GM12878 (cell line): ENCODE results near the gene PLXNA4. TPM values are rescaled to one million over a fixed set of nuclear protein-coding genes. Genes with fewer than 3 reads are reported as not detected.

Source experiments
- ATAC-seq: fragments of 200-7000 bp; cut with Tn5 transposase; 3 replicates; pipeline ENCODE4 v1.9.1; 2020; ENCODE audit warnings: mild to moderate bottlenecking, moderate library complexity
- BruUV-seq: library from RNA; stranded (reverse); fragments of 400-500 nt; replicated peaks from 2 replicates; lab custom pipeline; 2021; lab: Mats Ljungman, UMichigan
- CTCF ChIA-PET: fragments of 300-600 bp; sonication (Branson Sonifier 250); formaldehyde crosslinking; extraction: SDS; loops from one replicate; lab custom pipeline; 2021; ENCODE audit warnings: inconsistent platforms; lab: Yijun Ruan, JAX
- POLR2A ChIA-PET: fragments of 350-600 bp; formaldehyde crosslinking; extraction: SDS; loops from one replicate; lab custom pipeline; 2021; ENCODE audit warnings: inconsistent platforms; lab: Charles Lee
- RAD21 ChIA-PET: fragments of 300-600 bp; sonication (Branson Sonifier 250); formaldehyde crosslinking; loops from one replicate; lab custom pipeline; 2023; ENCODE audit warnings: antibody characterized with exemption; ENCODE audit not compliant: unreplicated experiment; lab: Charles Lee
- SMC1A ChIA-PET: fragments of 300-600 bp; sonication (Branson Sonifier 250); formaldehyde crosslinking; loops from one replicate; lab custom pipeline; 2023; ENCODE audit not compliant: unreplicated experiment, uncharacterized antibody; lab: Charles Lee
- DNase-seq: peaks from one replicate; pipeline ENCODE4 v3.0.0-alpha.2; 2011; ENCODE audit warnings: low read depth, low spot score
- FAIRE-seq: peaks from 3 replicates; lab custom pipeline; 2011; peaks lifted over from hg19 to GRCh38; lab: Jason Lieb, UNC
- H2AFZ ChIP-seq: 2 replicates; pipeline ENCODE4 v1.6.0; 2011; ENCODE audit warnings: low read depth, low read length, control low read depth; ENCODE audit not compliant: control insufficient read depth
- H3K27ac ChIP-seq: 2 replicates; pipeline ENCODE4 v1.5.1; 2011; ENCODE audit warnings: control low read depth; ENCODE audit not compliant: control insufficient read depth, insufficient read depth
- H3K27me3 ChIP-seq, 2 experiments: replicated peaks in 1 of 2; 2 replicates each; pipeline versions ENCODE4 v1.6.0 to v1.6.1; 2011; ENCODE audit warnings: low read length in 1 of 2; ENCODE audit not compliant: control insufficient read depth in 2 of 2, insufficient read depth in 2 of 2
- H3K36me3 ChIP-seq, 2 experiments: 2 replicates each; pipeline ENCODE4 v1.5.1; 2011; ENCODE audit warnings: low read length in 1 of 2; ENCODE audit not compliant: control insufficient read depth in 2 of 2, insufficient read depth in 2 of 2
- H3K4me1 ChIP-seq: 2 replicates; pipeline ENCODE4 v1.6.1; 2011; ENCODE audit warnings: mild to moderate bottlenecking, low read length, moderate library complexity, mixed read lengths; ENCODE audit not compliant: control insufficient read depth, insufficient read depth
- H3K4me2 ChIP-seq: 2 replicates; pipeline ENCODE4 v1.6.0; 2011; ENCODE audit warnings: control low read depth; ENCODE audit not compliant: control insufficient read depth, insufficient read depth
- H3K4me3 ChIP-seq: fragments of 200-600 bp; sonication (generic); 2 replicates; pipeline ENCODE4 v1.5.1; 2016
- H3K79me2 ChIP-seq: 2 replicates; pipeline ENCODE4 v1.6.0; 2011; ENCODE audit warnings: low read length; ENCODE audit not compliant: control insufficient read depth, insufficient read depth
- H3K9ac ChIP-seq: 2 replicates; pipeline ENCODE4 v1.8.0; 2011; ENCODE audit warnings: low read length, control low read depth, mixed read lengths; ENCODE audit not compliant: control insufficient read depth, insufficient read depth
- H3K9me3 ChIP-seq: replicated peaks from 3 replicates; pipeline ENCODE4 v1.5.1; 2011; ENCODE audit warnings: mild to moderate bottlenecking, low read length; ENCODE audit not compliant: control insufficient read depth, insufficient read depth
- H4K20me1 ChIP-seq: 2 replicates; pipeline ENCODE4 v1.6.0; 2011; ENCODE audit not compliant: control insufficient read depth, insufficient read depth
- CTCF ChIP-seq, 3 experiments: IDR thresholded peaks in 2 of 3; conservative IDR thresholded peaks in 1 of 3; 2 replicates each; pipeline ENCODE4 v1.5.1; 2011; ENCODE audit warnings: low read depth in 3 of 3, low read length in 3 of 3, mild to moderate bottlenecking in 3 of 3, control low read depth in 2 of 3, moderate library complexity in 2 of 3, inconsistent platforms in 1 of 3, mixed read lengths in 1 of 3; ENCODE audit not compliant: control insufficient read depth in 2 of 3, insufficient read depth in 1 of 3; ENCODE audit errors: extremely low read depth in 1 of 3
- TCF3 ChIP-seq: IDR thresholded peaks from 2 replicates; pipeline ENCODE4 v1.6.1; 2012; ENCODE audit warnings: low read depth, mild to moderate bottlenecking, low read length, borderline replicate concordance; ENCODE audit not compliant: insufficient read depth
- ZBTB33 ChIP-seq: fragments of 450-650 bp; IDR thresholded peaks from 2 replicates; pipeline ENCODE4 v1.6.1; 2017; ENCODE audit warnings: mild to moderate bottlenecking
- ZBTB40 ChIP-seq: fragments of 450-650 bp; IDR thresholded peaks from 2 replicates; pipeline ENCODE4 v1.6.1; 2016; ENCODE audit warnings: mild to moderate bottlenecking, moderate library complexity, borderline replicate concordance
- ZNF384 ChIP-seq: IDR thresholded peaks from 2 replicates; pipeline ENCODE4 v1.6.1; 2012; ENCODE audit warnings: low read depth, mild to moderate bottlenecking, low read length, improper control_type of control experiment, borderline replicate concordance
- WGBS: methylation state at CpG from one replicate; pipeline ENCODE4 v1.1.6; 2016; ENCODE audit warnings: low lambda C conversion rate; ENCODE audit not compliant: insufficient replicate concordance, insufficient coverage; ENCODE audit errors: missing lambda C conversion rate; 5-methylcytosine and 5-hydroxymethylcytosine counted together
- in situ Hi-C: fragments of 300-500 bp; cut with MboI; formaldehyde crosslinking; loops from 9 replicates; pipeline ENCODE4 v1.14.3; 2018; ENCODE audit warnings: mixed read lengths
- intact Hi-C: fragments of 100-400 bp; cut with micrococcal nuclease; formaldehyde crosslinking; loops from one replicate; pipeline ENCODE4 v1.14.2; 2022; ENCODE audit not compliant: unreplicated experiment
- polyA plus RNA-seq, 11 experiments: library from polyadenylated mRNA; depleted of rRNA in 4 of 11; unstranded in 6 of 11; stranded (reverse) in 5 of 11; fragments of >200 nt; fragmentation: Nextera tagmentation in 4 of 11; fragmentation: Illumina TruSeq in 1 of 11; extraction: Ambion mirVana in 4 of 11; extraction: Trizol in 1 of 11; gene quantifications; 1 replicate in 1 of 11; 2 replicates in 10 of 11; pipeline versions ENCODE4 v1.2.1 to v1.2.3, GENCODE V29; 2011 to 2016; ENCODE audit warnings: inconsistent platforms in 2 of 11, missing spikeins in 2 of 11, low read depth in 1 of 11
- total RNA-seq, 4 experiments: library from RNA; depleted of rRNA in 3 of 4; stranded (reverse); fragments of >200 nt in 3 of 4; fragmentation: Illumina TruSeq in 1 of 4; extraction: Trizol in 1 of 4; gene quantifications; 2 replicates each; pipeline versions ENCODE4 v1.2.1 to v1.2.3, GENCODE V29; 2013 to 2021

PLXNA4 gene
- total and polyA plus RNA-seq, 10 of the 15 experiments (the other 5 are each of a cell fraction or from before 2014, with no cell fraction given): 0.03 TPM; not detected in 9

- H4K20me1 ChIP-seq: no peaks in the 10 kb centered on the region
- CTCF ChIA-PET: no interaction called here
- RAD21 ChIA-PET: no interaction called here
- 34% methylated on average over 8 of the region's 8 CpGs for WGBS
- H3K79me2 ChIP-seq: no peaks in the 10 kb centered on the region
- no peak for ATAC-seq
- no peak overlapping the region for H3K9ac ChIP-seq
- TF ChIP-seq CTCF (IDR thresholded peaks at IDR 0.05 in 2 of 3, conservative IDR thresholded peaks at IDR 0.05 in 1 of 3; ENCODE audit: control insufficient read depth in 2 of 3, extremely low read depth in 1 of 3, insufficient read depth in 1 of 3, low read depth in 3 of 3, low read length in 3 of 3) (no peak), ZBTB33 (no peak), TCF3 (no peak), ZNF384 (no peak), ZBTB40 (no peak)
- TF ChIP-seq, all 136 proteins: peak for 0
- Histone ChIP-seq H3K36me3 (no peaks in the 10 kb centered on the region), H3K4me2 (no peak overlapping the region), H3K4me1 (no peaks in the 10 kb centered on the region), H3K9me3 (no peaks in the 10 kb centered on the region), H3K27me3 (no peaks in the 10 kb centered on the region; a peak in 1 of 4 replicates), H3K4me3 (no peak overlapping the region), H3K27ac (no peak overlapping the region), H2AFZ (no peak overlapping the region)
- BruUV-seq: no TSS peak
- DNase-seq (no peak), FAIRE-seq (no peak)
- intact Hi-C loops: no loop called here
- POLR2A ChIA-PET: no interaction called here
- SMC1A ChIA-PET: no interaction called here
- in situ Hi-C loops: no loop called here
Measured at GRCh38 chr7:132154695-132155471, 421.4 kb downstream of the PLXNA4 start.
